B cell (primary cell): ENCODE measurements around the gene MAP2K7.

Source experiments
- EZH2 ChIP-seq: IDR thresholded peaks from 2 replicates; pipeline ENCODE4 v1.6.1; 2012; ENCODE audit warnings: borderline replicate concordance, low read depth, mild to moderate bottlenecking, moderate library complexity, low read length; ENCODE audit not compliant: insufficient read depth, poor library complexity, severe bottlenecking
- TF ChIP-seq, protein P1 (sequence below): fragments of 200-600 bp; IDR thresholded peaks from one replicate; pipeline ENCODE4 v1.8.0; 2022; ENCODE audit warnings: antibody characterized with exemption, mild to moderate bottlenecking

DNA sequence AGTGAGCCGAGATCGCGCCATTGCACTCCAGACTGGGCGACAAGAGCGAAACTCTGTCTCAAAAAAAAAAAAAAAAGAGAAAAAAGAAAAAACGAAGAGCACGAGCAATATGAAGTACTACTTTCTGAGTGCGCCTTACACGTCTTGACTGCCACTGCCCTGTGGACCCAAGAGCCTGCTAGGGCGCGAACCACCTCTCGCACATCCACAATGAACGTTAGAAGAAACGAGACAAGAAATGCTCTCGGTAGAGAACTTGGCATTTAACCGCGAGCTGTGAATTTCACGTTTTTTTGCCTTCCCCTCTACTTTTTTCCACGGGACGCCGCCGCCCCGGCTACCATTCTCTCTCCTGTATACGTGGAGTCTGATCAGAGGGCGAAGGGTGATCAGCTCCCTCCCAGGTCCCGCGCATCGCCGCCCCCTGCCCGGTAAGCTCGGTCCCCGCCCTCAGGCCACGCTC, 39.3 kb downstream of the MAP2K7 start:
- TF ChIP-seq, protein P1, sequence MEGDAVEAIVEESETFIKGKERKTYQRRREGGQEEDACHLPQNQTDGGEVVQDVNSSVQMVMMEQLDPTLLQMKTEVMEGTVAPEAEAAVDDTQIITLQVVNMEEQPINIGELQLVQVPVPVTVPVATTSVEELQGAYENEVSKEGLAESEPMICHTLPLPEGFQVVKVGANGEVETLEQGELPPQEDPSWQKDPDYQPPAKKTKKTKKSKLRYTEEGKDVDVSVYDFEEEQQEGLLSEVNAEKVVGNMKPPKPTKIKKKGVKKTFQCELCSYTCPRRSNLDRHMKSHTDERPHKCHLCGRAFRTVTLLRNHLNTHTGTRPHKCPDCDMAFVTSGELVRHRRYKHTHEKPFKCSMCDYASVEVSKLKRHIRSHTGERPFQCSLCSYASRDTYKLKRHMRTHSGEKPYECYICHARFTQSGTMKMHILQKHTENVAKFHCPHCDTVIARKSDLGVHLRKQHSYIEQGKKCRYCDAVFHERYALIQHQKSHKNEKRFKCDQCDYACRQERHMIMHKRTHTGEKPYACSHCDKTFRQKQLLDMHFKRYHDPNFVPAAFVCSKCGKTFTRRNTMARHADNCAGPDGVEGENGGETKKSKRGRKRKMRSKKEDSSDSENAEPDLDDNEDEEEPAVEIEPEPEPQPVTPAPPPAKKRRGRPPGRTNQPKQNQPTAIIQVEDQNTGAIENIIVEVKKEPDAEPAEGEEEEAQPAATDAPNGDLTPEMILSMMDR = no peak
- no peak for TF ChIP-seq EZH2
